Cardiac muscle cell (in vitro differentiated cells and primary cell): ENCODE data around the gene FABP1. TPM values are rescaled to one million over a fixed set of nuclear protein-coding genes. Genes with fewer than 3 reads are reported as not detected.

Source experiments
- DNase-seq, 2 donors: peaks; one replicate each; pipeline versions ENCODE4 v3.0.0 to v3.0.0-alpha.2; 2010 to 2017; ENCODE audit warnings: low read depth in 1 of 2, low spot score in 1 of 2
- H3K27ac ChIP-seq: fragments of 200-600 bp; sonication (generic); 2 replicates; pipeline ENCODE4 v1.5.1; 2016
- H3K27me3 ChIP-seq: fragments of 200-600 bp; sonication (generic); 2 replicates; pipeline ENCODE4 v1.6.0; 2016; ENCODE audit warnings: control low read depth
- H3K36me3 ChIP-seq: fragments of 200-600 bp; sonication (generic); 2 replicates; pipeline ENCODE4 v1.5.1; 2016; ENCODE audit warnings: control low read depth
- H3K4me1 ChIP-seq: fragments of 200-600 bp; sonication (generic); 2 replicates; pipeline ENCODE4 v1.8.1; 2017; ENCODE audit warnings: low read depth, mild to moderate bottlenecking, mixed run types
- H3K4me3 ChIP-seq: fragments of 200-600 bp; sonication (generic); 2 replicates; pipeline ENCODE4 v1.5.1; 2016; ENCODE audit warnings: mild to moderate bottlenecking
- H3K9me3 ChIP-seq: fragments of 200-600 bp; sonication (generic); 2 replicates; pipeline ENCODE4 v1.5.1; 2017; ENCODE audit warnings: low read depth, mild to moderate bottlenecking, control low read depth
- CTCF ChIP-seq: IDR thresholded peaks from 2 replicates; pipeline ENCODE4 v1.5.1; 2012; ENCODE audit warnings: low read depth, mild to moderate bottlenecking, low read length
- polyA plus RNA-seq: library from polyadenylated mRNA; unstranded; fragments of >200 nt; fragmentation: Nextera tagmentation; extraction: Ambion mirVana; gene quantifications from 2 replicates; pipeline ENCODE4 v1.2.1, GENCODE V29; 2016
- total RNA-seq: library from RNA; depleted of rRNA; stranded (reverse); fragments of >200 nt; gene quantifications from 2 replicates; pipeline ENCODE4 v1.2.3, GENCODE V29; 2016

Gene FABP1
- total and polyA plus RNA-seq, 2 experiments from 2014 or later, result 0.45 TPM; not detected in 1

- Histone ChIP-seq H3K36me3 (no peaks in the 10 kb centered on the region), H3K4me1 (no peaks in the 10 kb centered on the region), H3K27ac (no peak overlapping the region), H3K27me3 (no peaks in the 10 kb centered on the region), H3K9me3 (no peaks in the 10 kb centered on the region), H3K4me3 (no peak overlapping the region)
- DNase-seq, result no peak
- TF ChIP-seq CTCF, result no peak
Measured at GRCh38 chr2:88160517-88160916, 32.7 kb upstream of the FABP1 start.

- peak; percentile 81 for TF ChIP-seq CTCF
- peak; percentile 82 to 83 for DNase-seq
- H3K4me3 ChIP-seq, result no peak overlapping the region
- H3K27me3 ChIP-seq, result no peaks in the 10 kb centered on the region
- no peak overlapping the region for H3K27ac ChIP-seq
- H3K36me3 ChIP-seq, result no peaks in the 10 kb centered on the region
- no peaks in the 10 kb centered on the region for H3K9me3 ChIP-seq
- H3K4me1 ChIP-seq, result no peaks in the 10 kb centered on the region
Measured at GRCh38 chr2:88159955-88160415, 32.1 kb upstream of the FABP1 start.

- H3K36me3 ChIP-seq, result no peaks in the 10 kb centered on the region
- no peak overlapping the region for H3K4me3 ChIP-seq
- no peaks in the 10 kb centered on the region for H3K4me1 ChIP-seq
- DNase-seq, result no peak
- no peaks in the 10 kb centered on the region for H3K27me3 ChIP-seq
- no peak for TF ChIP-seq CTCF
- no peak overlapping the region for H3K27ac ChIP-seq
- no peaks in the 10 kb centered on the region for H3K9me3 ChIP-seq
Measured at GRCh38 chr2:88159481-88159880, 31.6 kb upstream of the FABP1 start.

GRCh38 chr2:88148929-88149438 lies 21.1 kb upstream of the FABP1 start:
- TF ChIP-seq CTCF, result no peak
- DNase-seq, result no peak
- no peaks in the 10 kb centered on the region for H3K36me3 ChIP-seq
- no peak overlapping the region for H3K27ac ChIP-seq
- H3K27me3 ChIP-seq, result no peaks in the 10 kb centered on the region
- H3K4me1 ChIP-seq, result no peaks in the 10 kb centered on the region
- H3K4me3 ChIP-seq, result no peak overlapping the region
- no peaks in the 10 kb centered on the region for H3K9me3 ChIP-seq

GRCh38 chr2:88147145-88147544 lies 19.3 kb upstream of the FABP1 start:
- TF ChIP-seq CTCF, result no peak
- no peak overlapping the region for H3K4me3 ChIP-seq
- no peak overlapping the region for H3K27ac ChIP-seq
- no peaks in the 10 kb centered on the region for H3K4me1 ChIP-seq
- H3K27me3 ChIP-seq, result no peaks in the 10 kb centered on the region
- no peaks in the 10 kb centered on the region for H3K9me3 ChIP-seq
- no peak for DNase-seq
- H3K36me3 ChIP-seq, result no peaks in the 10 kb centered on the region

GRCh38 chr2:88146590-88146989 lies 18.7 kb upstream of the FABP1 start:
- TF ChIP-seq CTCF, result no peak
- H3K27me3 ChIP-seq, result no peaks in the 10 kb centered on the region

More at GRCh38 chr2:88146590-88146989, 18.7 kb upstream of the FABP1 start:
- Histone ChIP-seq H3K4me1 (no peaks in the 10 kb centered on the region), H3K9me3 (no peaks in the 10 kb centered on the region), H3K4me3 (no peak overlapping the region), H3K36me3 (no peaks in the 10 kb centered on the region), H3K27ac (no peak overlapping the region)
- DNase-seq, result no peak
